ENCODE results near the gene ZFYVE28. TPM values are rescaled to one million over a fixed set of nuclear protein-coding genes. Genes with fewer than 3 reads are reported as not detected.

The ZFYVE28 gene
- total and polyA plus RNA-seq, 2 of the 8 experiments (the other 6 are each of a cell fraction or from before 2014, with no cell fraction given), result 1.7 to 4.9 TPM

DNA sequence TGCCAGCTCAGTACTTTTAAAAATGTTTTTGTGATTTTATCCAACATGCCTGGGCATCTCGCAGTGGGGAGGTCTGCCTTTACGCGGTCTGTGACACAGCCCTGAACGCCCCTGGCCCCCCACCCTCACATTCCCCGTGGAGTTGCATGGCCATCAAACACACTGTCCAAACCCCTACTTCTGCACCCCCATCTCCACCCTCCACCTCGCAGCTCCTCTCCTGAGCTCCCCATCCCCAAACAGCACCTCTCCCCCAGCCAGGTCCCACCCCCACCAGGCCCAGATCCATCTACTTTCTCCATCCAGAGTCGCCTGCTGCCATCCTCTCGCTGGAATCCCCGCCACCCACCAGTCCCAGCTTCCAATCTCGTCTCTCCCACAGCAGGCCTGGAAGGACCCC lies 9.5 kb downstream of the ZFYVE28 start (continued):
- TF ChIP-seq, protein P1, sequence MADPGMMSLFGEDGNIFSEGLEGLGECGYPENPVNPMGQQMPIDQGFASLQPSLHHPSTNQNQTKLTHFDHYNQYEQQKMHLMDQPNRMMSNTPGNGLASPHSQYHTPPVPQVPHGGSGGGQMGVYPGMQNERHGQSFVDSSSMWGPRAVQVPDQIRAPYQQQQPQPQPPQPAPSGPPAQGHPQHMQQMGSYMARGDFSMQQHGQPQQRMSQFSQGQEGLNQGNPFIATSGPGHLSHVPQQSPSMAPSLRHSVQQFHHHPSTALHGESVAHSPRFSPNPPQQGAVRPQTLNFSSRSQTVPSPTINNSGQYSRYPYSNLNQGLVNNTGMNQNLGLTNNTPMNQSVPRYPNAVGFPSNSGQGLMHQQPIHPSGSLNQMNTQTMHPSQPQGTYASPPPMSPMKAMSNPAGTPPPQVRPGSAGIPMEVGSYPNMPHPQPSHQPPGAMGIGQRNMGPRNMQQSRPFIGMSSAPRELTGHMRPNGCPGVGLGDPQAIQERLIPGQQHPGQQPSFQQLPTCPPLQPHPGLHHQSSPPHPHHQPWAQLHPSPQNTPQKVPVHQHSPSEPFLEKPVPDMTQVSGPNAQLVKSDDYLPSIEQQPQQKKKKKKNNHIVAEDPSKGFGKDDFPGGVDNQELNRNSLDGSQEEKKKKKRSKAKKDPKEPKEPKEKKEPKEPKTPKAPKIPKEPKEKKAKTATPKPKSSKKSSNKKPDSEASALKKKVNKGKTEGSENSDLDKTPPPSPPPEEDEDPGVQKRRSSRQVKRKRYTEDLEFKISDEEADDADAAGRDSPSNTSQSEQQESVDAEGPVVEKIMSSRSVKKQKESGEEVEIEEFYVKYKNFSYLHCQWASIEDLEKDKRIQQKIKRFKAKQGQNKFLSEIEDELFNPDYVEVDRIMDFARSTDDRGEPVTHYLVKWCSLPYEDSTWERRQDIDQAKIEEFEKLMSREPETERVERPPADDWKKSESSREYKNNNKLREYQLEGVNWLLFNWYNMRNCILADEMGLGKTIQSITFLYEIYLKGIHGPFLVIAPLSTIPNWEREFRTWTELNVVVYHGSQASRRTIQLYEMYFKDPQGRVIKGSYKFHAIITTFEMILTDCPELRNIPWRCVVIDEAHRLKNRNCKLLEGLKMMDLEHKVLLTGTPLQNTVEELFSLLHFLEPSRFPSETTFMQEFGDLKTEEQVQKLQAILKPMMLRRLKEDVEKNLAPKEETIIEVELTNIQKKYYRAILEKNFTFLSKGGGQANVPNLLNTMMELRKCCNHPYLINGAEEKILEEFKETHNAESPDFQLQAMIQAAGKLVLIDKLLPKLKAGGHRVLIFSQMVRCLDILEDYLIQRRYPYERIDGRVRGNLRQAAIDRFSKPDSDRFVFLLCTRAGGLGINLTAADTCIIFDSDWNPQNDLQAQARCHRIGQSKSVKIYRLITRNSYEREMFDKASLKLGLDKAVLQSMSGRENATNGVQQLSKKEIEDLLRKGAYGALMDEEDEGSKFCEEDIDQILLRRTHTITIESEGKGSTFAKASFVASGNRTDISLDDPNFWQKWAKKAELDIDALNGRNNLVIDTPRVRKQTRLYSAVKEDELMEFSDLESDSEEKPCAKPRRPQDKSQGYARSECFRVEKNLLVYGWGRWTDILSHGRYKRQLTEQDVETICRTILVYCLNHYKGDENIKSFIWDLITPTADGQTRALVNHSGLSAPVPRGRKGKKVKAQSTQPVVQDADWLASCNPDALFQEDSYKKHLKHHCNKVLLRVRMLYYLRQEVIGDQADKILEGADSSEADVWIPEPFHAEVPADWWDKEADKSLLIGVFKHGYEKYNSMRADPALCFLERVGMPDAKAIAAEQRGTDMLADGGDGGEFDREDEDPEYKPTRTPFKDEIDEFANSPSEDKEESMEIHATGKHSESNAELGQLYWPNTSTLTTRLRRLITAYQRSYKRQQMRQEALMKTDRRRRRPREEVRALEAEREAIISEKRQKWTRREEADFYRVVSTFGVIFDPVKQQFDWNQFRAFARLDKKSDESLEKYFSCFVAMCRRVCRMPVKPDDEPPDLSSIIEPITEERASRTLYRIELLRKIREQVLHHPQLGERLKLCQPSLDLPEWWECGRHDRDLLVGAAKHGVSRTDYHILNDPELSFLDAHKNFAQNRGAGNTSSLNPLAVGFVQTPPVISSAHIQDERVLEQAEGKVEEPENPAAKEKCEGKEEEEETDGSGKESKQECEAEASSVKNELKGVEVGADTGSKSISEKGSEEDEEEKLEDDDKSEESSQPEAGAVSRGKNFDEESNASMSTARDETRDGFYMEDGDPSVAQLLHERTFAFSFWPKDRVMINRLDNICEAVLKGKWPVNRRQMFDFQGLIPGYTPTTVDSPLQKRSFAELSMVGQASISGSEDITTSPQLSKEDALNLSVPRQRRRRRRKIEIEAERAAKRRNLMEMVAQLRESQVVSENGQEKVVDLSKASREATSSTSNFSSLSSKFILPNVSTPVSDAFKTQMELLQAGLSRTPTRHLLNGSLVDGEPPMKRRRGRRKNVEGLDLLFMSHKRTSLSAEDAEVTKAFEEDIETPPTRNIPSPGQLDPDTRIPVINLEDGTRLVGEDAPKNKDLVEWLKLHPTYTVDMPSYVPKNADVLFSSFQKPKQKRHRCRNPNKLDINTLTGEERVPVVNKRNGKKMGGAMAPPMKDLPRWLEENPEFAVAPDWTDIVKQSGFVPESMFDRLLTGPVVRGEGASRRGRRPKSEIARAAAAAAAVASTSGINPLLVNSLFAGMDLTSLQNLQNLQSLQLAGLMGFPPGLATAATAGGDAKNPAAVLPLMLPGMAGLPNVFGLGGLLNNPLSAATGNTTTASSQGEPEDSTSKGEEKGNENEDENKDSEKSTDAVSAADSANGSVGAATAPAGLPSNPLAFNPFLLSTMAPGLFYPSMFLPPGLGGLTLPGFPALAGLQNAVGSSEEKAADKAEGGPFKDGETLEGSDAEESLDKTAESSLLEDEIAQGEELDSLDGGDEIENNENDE (IDR thresholded peaks at IDR 0.05; ENCODE audit: insufficient replicate concordance, low read length), result no peak
- TF ChIP-seq CHD2 (IDR thresholded peaks at IDR 0.05; ENCODE audit: low read length) (no peak), SAP30 (IDR thresholded peaks at IDR 0.05; ENCODE audit: insufficient read depth, insufficient replicate concordance, low read length) (no peak)

Measured in H1 (cell line).